AG09319 (cell line): Measurements from ENCODE around the gene ZBTB39.

ENCODE experiments used
- DNase-seq: peaks from one replicate; pipeline ENCODE4 v3.0.0-alpha.2; 2010; ENCODE audit warnings: low read depth; ENCODE audit errors: extremely low read depth
- TF ChIP-seq, protein P1 (sequence below): IDR thresholded peaks from 2 replicates; pipeline ENCODE4 v1.5.1; 2011; ENCODE audit warnings: low read depth, mild to moderate bottlenecking, inconsistent platforms, low read length, moderate library complexity

Gene ZBTB39

DNA sequence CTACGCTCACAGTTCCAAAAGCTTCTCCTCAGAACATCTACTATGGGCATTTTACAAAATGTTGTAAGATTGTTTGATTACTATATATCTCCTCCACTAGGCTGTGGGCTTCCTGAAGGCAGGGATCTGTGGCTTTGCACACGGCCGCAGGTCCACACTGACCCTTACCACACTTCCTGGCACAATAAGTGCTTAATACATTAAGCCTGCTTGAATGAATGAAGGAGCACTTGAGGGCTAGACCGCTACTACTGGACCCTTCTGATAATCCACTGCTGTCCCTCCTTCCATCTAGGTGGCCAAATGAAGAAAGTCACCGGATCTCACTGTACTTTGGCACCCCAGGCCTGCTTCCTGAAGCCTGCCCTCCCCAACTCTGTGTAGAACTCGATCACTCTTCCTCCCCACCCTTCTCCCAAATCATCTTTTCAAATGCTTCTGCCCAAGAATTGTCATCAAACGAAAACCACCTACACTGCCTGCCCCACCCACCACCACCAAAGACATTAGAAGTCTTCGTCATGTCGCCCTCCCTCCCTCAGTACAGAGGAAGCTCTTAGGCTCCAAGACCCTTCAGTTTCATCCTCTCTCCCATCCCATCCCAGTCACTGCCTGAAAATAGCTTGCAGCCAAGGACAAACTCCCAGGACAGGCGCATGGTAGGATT, 596 bp upstream of the ZBTB39 start:
- no peak for DNase-seq
- TF ChIP-seq, protein P1, sequence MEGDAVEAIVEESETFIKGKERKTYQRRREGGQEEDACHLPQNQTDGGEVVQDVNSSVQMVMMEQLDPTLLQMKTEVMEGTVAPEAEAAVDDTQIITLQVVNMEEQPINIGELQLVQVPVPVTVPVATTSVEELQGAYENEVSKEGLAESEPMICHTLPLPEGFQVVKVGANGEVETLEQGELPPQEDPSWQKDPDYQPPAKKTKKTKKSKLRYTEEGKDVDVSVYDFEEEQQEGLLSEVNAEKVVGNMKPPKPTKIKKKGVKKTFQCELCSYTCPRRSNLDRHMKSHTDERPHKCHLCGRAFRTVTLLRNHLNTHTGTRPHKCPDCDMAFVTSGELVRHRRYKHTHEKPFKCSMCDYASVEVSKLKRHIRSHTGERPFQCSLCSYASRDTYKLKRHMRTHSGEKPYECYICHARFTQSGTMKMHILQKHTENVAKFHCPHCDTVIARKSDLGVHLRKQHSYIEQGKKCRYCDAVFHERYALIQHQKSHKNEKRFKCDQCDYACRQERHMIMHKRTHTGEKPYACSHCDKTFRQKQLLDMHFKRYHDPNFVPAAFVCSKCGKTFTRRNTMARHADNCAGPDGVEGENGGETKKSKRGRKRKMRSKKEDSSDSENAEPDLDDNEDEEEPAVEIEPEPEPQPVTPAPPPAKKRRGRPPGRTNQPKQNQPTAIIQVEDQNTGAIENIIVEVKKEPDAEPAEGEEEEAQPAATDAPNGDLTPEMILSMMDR = no peak

DNA sequence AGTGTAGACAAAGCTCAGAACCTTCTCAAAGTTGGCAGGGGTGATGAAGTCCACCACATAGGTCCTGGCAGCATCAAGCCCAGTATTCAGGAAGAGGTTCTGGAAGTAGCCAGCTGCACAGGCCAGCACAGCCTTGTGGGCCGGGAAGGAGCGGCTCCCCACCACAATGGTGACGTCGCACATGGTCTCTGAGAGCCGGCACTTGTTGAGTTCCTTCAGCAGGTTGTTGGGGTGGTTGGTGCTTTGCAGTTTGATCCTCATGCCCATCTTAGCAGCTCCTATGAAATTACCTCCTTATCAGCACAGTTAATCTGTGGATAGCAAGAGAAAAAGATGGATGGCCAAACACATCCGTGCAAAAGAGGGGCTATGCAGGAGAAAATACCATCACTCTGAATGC, 1.7 kb downstream of the ZBTB39 start:
- no peak for DNase-seq
- TF ChIP-seq, protein P1 = no peak

DNA sequence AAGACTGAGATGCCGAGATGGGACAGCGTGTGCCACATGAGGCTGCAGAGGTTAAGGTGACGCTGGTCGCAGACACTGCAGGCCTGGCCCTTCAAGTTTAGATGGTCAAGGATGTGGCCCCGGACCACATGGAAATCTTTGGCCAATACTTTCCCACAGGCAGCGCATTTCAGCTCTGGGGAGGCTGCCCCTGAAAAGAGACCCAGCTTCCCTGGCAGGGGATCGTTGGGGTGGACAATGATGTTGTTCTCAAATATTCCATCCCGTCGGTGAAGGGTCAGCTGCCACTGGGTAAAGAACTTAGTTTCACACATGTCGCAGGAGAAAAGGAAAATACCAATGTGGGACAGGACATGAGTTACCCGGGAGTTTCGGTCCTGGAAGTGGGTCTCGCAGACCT, 3.0 kb downstream of the ZBTB39 start:
- TF ChIP-seq, protein P1 = no peak
- DNase-seq = no peak

DNA sequence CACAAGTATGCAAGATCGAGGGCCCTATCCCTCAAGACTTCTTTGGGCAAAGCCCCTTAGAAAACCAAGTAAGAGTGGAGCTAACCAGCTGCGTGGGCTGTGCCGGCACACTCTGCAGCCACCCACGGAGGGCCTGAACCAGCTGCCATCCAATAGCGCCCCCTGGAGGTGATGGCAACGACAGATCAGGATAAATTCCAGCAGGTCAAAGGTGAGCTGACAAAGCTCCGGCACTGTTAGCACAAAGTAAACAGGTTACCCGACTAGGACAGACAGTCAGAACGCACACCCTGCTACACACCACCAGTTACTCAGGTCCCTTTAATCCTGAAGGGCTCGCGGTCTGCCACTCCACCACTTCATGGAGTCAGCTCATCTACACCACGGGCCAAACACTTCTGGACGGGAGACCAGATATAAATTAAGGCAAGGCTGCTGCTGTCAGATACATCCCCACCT, 4.9 kb downstream of the ZBTB39 start:
- no peak for DNase-seq

DNA sequence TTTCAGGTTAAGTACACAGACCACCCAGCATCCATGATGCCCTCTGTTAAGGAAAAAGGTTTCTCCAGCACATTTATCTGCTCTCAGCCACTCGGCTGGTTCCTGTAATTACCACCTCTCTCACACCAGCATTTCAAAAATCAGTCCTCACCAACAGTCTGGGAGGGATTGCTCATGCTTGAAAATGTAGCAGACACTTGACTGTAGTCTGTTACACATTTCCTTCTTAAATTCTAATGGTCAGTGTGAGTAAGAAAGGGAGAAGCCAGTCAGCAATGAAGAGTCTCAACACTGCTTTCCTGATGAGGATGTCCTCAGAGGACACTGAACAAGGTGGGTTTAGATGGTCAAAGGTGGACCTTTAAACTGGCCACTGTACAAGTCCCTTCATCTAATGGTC, 6.0 kb downstream of the ZBTB39 start:
- TF ChIP-seq, protein P1 = no peak
- DNase-seq = no peak

More for the DNA sequence above, 4.9 kb downstream of the ZBTB39 start:
- TF ChIP-seq, protein P1 = peak; percentile 61

DNA sequence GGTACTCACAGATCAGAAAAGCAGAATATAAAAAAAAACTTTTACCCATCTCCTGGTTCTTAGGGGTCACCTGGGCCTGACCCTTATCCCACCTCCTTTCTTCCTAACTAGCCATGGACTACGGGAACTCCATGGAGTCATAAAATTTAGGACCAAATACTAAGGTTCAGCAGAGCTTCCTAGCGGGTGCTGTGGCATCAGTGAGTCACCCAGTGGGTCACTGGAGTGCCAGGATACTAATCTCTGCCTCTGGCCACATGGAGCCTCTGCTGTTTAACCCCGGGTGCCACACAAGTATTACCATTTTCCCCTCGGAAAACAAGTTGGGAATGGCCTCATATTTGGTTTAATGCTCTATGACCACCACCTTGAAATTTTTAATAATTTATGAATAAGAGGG, 6.9 kb downstream of the ZBTB39 start:
- DNase-seq = no peak
- TF ChIP-seq, protein P1 = no peak

DNA sequence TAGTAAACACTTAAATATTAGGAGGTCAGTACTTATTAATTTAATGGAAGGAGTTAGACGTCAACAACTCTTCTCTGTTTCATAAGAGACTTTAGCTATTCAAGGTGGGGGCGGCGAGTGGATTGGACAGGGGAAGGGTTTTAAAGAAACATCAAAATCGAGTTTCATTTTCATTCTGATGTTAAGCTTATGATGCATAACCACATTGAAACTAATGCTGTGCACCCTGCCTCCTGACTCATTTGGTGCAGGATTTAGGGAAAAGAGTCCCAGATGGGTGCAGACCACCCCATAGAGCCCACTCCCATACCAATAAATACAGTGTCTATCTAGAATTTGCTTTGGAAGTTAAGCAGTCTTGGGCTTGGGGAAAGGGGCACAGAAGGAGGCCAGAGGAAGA, 7.4 kb downstream of the ZBTB39 start:
- TF ChIP-seq, protein P1 = no peak

More for the DNA sequence above, 7.4 kb downstream of the ZBTB39 start:
- no peak for DNase-seq
